NB4 (cell line): Measurements from ENCODE around the gene S100A9.
A peak's percentile ranks its signal among the peaks of the same experiment; 100 is the strongest.

Experiments used
- DNase-seq: peaks from one replicate; pipeline ENCODE4 v3.0.0; 2010; ENCODE audit warnings: low read depth
- H3K4me3 ChIP-seq: one replicate; pipeline ENCODE4 v1.5.1; 2011; ENCODE audit warnings: mild to moderate bottlenecking, low read depth, low read length, moderate library complexity
- CTCF ChIP-seq: IDR thresholded peaks from one replicate; pipeline ENCODE4 v1.5.1; 2012; ENCODE audit warnings: low read depth, low read length
- MAX ChIP-seq: IDR thresholded peaks from 2 replicates; pipeline ENCODE4 v1.6.1; 2011; ENCODE audit warnings: low read depth, low read length
- MYC ChIP-seq: IDR thresholded peaks from 2 replicates; pipeline ENCODE4 v1.6.1; 2011; ENCODE audit warnings: low read depth, low read length
- POLR2A ChIP-seq: IDR thresholded peaks from 2 replicates; pipeline ENCODE4 v1.6.1; 2011; ENCODE audit warnings: mild to moderate bottlenecking; ENCODE audit not compliant: insufficient read length; ENCODE audit errors: extremely low read depth

Gene S100A9

GRCh38 chr1:153397051-153397923 lies 39.6 kb downstream of the S100A9 start:
- no peak for TF ChIP-seq MYC
- TF ChIP-seq MAX: no peak
- TF ChIP-seq CTCF: no peak
- no peak for TF ChIP-seq POLR2A
- H3K4me3 ChIP-seq: no peak overlapping the region
- no peak for DNase-seq

DNA sequence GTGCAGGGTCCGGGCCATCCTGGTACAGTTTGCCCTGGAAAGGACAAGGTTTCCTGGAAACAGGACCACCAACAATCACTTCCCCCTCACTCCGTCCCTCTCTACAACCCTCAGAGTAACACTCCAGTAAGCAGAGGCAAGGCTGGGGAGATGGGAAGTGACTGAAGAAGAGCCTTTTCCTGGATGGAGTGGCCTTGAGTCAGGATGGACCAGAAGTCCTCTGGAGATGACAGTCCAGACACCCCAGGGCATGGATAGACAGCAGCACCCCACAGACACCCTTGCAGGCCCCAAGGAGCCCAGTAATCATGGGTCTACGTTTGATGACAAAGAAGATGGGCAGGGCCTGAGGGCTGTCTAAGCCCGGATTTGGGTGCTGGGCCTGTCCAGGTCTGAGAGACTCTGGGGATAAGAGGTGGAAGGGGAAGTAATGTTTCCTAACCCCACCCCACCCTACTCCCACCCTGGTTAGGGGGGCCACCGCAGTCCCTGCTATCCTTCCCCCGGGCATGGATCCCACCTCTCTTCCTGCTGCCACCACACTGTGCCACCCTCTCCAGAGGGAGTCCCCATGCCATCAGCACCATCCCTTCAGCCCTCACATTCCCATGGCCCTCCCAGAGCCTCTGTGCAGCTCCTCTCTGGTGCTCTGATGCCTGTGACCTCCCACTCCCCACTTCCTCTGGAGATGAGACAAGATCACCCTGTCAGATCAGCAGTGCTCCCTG lies 40.4 kb downstream of the S100A9 start:
- no peak for DNase-seq
- no peak for TF ChIP-seq MYC
- no peak for TF ChIP-seq CTCF
- TF ChIP-seq MAX: no peak
- TF ChIP-seq POLR2A: no peak
- no peak overlapping the region for H3K4me3 ChIP-seq

- no peak for DNase-seq
- no peak for TF ChIP-seq CTCF
- TF ChIP-seq MYC: no peak
- TF ChIP-seq MAX: no peak
- no peak for TF ChIP-seq POLR2A
- H3K4me3 ChIP-seq: no peak overlapping the region
These were observed 41.9 kb downstream of the S100A9 start for GRCh38 chr1:153399401-153400055.

- DNase-seq: peak; percentile 19
- TF ChIP-seq POLR2A: no peak
- no peak for TF ChIP-seq MAX
These were observed 42.6 kb downstream of the S100A9 start for GRCh38 chr1:153400244-153400643.

GRCh38 chr1:153401461-153401860 lies 43.8 kb downstream of the S100A9 start:
- H3K4me3 ChIP-seq: no peak overlapping the region
- TF ChIP-seq MYC: no peak
- no peak for DNase-seq

More at GRCh38 chr1:153400244-153400643, 42.6 kb downstream of the S100A9 start:
- H3K4me3 ChIP-seq: no peak overlapping the region

DNA sequence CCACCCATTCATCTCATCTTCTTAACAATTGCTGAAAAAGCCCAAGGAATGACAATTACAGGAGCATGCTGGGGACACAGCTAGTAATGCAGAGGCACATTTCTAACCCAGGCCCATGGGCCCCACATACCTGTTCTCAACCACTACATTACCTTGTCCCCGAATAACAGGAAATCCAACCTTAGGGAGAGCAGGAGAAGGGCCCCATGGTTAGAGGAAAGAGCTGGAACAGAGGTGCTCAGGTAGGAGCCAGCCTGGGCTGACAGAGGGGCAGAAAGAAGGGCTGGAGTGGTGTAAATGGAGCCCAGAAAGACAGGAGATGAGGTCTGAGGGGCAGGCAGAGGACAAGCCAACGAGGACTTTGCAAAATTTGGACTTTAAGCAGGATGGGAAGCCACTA lies 44.6 kb downstream of the S100A9 start:
- DNase-seq: no peak
- no peak for TF ChIP-seq MAX
- no peak for TF ChIP-seq MYC
- no peak for TF ChIP-seq CTCF
- TF ChIP-seq POLR2A: no peak
- H3K4me3 ChIP-seq: no peak overlapping the region
